IMR-90 (cell line): ENCODE measurements around the gene ORM1.

Experiments used
- BHLHE40 ChIP-seq: fragments of 150-350 bp; IDR thresholded peaks from 2 replicates; pipeline ENCODE4 v1.6.1; 2016; ENCODE audit warnings: mild to moderate bottlenecking, low read depth, low read length
- SMC3 ChIP-seq: fragments of 150-350 bp; IDR thresholded peaks from 2 replicates; pipeline ENCODE4 v1.6.1; 2016; ENCODE audit warnings: low read depth, mild to moderate bottlenecking, antibody characterized with exemption, low read length, moderate library complexity
- TF ChIP-seq, protein P1 (sequence below): fragments of 150-350 bp; IDR thresholded peaks from 2 replicates; pipeline ENCODE4 v1.6.1; 2016; ENCODE audit warnings: low read depth, mild to moderate bottlenecking, low read length, moderate library complexity, borderline replicate concordance
- TF ChIP-seq, protein P2 (sequence below): conservative IDR thresholded peaks from 2 replicates; pipeline ENCODE4 v1.5.1; 2012; ENCODE audit warnings: mild to moderate bottlenecking, low read depth, low read length, improper control_type of control experiment

DNA sequence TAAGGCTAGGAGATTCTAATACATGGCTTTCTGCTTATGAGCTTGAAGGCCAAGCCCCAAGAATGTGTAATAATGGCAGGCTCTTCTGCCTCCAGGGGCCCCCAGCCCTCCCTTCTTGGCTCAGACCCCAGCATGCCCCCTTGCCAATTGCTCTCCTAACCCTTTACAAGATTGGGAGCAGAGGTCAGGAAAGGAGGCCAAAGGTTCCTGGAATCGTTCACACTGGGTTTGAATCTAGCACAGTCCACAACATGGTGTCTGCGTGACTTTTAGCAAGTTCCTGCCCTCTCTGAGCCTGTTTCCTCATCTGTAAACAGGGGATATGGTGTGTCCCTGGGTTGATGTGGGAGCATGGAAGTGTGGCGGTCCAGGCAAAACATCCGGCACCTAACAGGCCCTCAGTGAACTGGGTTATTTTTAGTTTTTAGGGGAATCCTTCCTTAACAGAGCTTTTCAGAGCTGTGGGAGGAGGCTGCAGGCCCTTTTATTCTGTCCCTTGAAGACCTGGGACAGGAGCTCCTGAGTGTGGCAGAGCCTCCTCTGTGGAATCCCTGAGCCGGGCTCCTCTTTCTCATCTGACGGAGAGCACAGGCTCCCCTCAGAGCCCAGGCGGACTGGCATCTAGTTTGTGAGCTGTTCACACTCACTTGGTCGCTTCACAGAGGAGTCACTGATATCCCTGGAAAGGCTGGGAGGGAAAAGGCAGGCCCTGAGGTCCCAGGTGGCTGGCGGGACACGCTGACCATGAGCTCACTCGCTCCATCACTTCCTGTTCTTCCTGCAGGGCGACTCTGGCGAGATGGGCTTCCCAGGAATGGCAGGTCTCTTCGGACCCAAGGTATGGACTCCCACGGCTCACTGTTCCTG lies 23.4 kb upstream of the ORM1 start:
- TF ChIP-seq, protein P1, sequence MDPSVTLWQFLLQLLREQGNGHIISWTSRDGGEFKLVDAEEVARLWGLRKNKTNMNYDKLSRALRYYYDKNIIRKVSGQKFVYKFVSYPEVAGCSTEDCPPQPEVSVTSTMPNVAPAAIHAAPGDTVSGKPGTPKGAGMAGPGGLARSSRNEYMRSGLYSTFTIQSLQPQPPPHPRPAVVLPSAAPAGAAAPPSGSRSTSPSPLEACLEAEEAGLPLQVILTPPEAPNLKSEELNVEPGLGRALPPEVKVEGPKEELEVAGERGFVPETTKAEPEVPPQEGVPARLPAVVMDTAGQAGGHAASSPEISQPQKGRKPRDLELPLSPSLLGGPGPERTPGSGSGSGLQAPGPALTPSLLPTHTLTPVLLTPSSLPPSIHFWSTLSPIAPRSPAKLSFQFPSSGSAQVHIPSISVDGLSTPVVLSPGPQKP, result no peak
- TF ChIP-seq, protein P2, sequence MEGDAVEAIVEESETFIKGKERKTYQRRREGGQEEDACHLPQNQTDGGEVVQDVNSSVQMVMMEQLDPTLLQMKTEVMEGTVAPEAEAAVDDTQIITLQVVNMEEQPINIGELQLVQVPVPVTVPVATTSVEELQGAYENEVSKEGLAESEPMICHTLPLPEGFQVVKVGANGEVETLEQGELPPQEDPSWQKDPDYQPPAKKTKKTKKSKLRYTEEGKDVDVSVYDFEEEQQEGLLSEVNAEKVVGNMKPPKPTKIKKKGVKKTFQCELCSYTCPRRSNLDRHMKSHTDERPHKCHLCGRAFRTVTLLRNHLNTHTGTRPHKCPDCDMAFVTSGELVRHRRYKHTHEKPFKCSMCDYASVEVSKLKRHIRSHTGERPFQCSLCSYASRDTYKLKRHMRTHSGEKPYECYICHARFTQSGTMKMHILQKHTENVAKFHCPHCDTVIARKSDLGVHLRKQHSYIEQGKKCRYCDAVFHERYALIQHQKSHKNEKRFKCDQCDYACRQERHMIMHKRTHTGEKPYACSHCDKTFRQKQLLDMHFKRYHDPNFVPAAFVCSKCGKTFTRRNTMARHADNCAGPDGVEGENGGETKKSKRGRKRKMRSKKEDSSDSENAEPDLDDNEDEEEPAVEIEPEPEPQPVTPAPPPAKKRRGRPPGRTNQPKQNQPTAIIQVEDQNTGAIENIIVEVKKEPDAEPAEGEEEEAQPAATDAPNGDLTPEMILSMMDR, result no peak
- TF ChIP-seq BHLHE40, result no peak
- no peak for TF ChIP-seq SMC3
